ENCODE results near the gene FGF2. TPM values are rescaled to one million over a fixed set of nuclear protein-coding genes. Genes with fewer than 3 reads are reported as not detected.

Gene FGF2
- total RNA-seq, 2 donors from 2014 or later, result 12.5 to 18.5 TPM

DNA sequence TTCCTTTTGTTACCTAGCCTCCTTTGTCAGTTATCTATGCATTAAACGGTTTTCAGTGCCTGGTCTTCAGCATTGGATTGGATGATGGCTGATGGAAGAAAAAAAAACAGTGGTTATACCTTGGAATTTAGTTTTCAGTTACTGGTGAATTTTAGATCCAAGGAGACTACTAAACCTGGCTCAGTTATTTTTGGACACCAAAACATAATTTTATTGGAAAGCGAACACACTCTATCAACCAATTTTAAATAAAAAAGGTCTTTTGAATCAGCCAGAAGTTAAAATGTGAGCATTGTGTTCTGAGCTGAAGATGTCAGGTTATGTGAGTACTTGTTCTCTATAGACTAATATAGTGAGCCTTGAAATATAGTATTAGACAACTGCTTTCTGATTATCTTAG, 32.1 kb downstream of the FGF2 start:
- no peak for DNase-seq
- 83 to 85% methylated on average over 1 to 2 of the region's 2 CpGs for WGBS, 2 experiments (ENCODE audit: insufficient coverage in 1 of 2, insufficient read length in 1 of 2)
- Histone ChIP-seq H3K4me3 (ENCODE audit: low read length) (no peak overlapping the region), H3K27me3 (ENCODE audit: control insufficient read depth, insufficient read depth, low read length, poor library complexity, severe bottlenecking) (no peaks in the 10 kb centered on the region), H3K36me3 (ENCODE audit: control insufficient read depth, insufficient read depth, low read length) (no peaks in the 10 kb centered on the region), H3K27ac (ENCODE audit: low read depth, low read length) (no peak overlapping the region), H3K9me3 (ENCODE audit: control insufficient read depth, low read length) (no peaks in the 10 kb centered on the region), H3K4me1 (ENCODE audit: control insufficient read depth, insufficient read depth, low read length) (no peaks in the 10 kb centered on the region), H3K9ac (ENCODE audit: extremely low read depth, low read length, poor library complexity, severe bottlenecking) (no peak overlapping the region)
- Mint-ChIP-seq H3K4me1 (peaks cover 26% of the 10 kb centered on the region), H3K27me3 (ENCODE audit: insufficient read depth) (no peaks in the 10 kb centered on the region), H3K27ac (no peak overlapping the region), H3K4me3 (no peak overlapping the region), H3K36me3 (ENCODE audit: low read depth) (no peaks in the 10 kb centered on the region), H3K9me3 (no peaks in the 10 kb centered on the region)
- TF ChIP-seq, protein P1, sequence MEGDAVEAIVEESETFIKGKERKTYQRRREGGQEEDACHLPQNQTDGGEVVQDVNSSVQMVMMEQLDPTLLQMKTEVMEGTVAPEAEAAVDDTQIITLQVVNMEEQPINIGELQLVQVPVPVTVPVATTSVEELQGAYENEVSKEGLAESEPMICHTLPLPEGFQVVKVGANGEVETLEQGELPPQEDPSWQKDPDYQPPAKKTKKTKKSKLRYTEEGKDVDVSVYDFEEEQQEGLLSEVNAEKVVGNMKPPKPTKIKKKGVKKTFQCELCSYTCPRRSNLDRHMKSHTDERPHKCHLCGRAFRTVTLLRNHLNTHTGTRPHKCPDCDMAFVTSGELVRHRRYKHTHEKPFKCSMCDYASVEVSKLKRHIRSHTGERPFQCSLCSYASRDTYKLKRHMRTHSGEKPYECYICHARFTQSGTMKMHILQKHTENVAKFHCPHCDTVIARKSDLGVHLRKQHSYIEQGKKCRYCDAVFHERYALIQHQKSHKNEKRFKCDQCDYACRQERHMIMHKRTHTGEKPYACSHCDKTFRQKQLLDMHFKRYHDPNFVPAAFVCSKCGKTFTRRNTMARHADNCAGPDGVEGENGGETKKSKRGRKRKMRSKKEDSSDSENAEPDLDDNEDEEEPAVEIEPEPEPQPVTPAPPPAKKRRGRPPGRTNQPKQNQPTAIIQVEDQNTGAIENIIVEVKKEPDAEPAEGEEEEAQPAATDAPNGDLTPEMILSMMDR (conservative IDR thresholded peaks at IDR 0.05), result no peak

GRCh38 chr4:122861172-122861943, 34.7 kb downstream of the FGF2 start:
- Histone ChIP-seq H3K27ac (ENCODE audit: low read depth, low read length) (no peak overlapping the region), H3K9me3 (ENCODE audit: control insufficient read depth, low read length) (no peaks in the 10 kb centered on the region), H3K4me3 (ENCODE audit: low read length) (no peak overlapping the region), H3K27me3 (ENCODE audit: control insufficient read depth, insufficient read depth, low read length, poor library complexity, severe bottlenecking) (no peaks in the 10 kb centered on the region), H3K36me3 (ENCODE audit: control insufficient read depth, insufficient read depth, low read length) (no peaks in the 10 kb centered on the region), H3K9ac (ENCODE audit: extremely low read depth, low read length, poor library complexity, severe bottlenecking) (no peak overlapping the region), H3K4me1 (ENCODE audit: control insufficient read depth, insufficient read depth, low read length) (no peaks in the 10 kb centered on the region)
- Mint-ChIP-seq H3K9me3 (no peaks in the 10 kb centered on the region), H3K4me1 (peaks cover 7% of the 10 kb centered on the region), H3K27ac (no peak overlapping the region), H3K36me3 (ENCODE audit: low read depth) (no peaks in the 10 kb centered on the region), H3K4me3 (no peak overlapping the region), H3K27me3 (ENCODE audit: insufficient read depth) (no peaks in the 10 kb centered on the region)
- no peak for DNase-seq
- 85 to 86% methylated on average over 2 of the region's 2 CpGs for WGBS, 2 experiments (ENCODE audit: insufficient coverage in 1 of 2, insufficient read length in 1 of 2)
- TF ChIP-seq, protein P1 (conservative IDR thresholded peaks at IDR 0.05), result no peak

DNA sequence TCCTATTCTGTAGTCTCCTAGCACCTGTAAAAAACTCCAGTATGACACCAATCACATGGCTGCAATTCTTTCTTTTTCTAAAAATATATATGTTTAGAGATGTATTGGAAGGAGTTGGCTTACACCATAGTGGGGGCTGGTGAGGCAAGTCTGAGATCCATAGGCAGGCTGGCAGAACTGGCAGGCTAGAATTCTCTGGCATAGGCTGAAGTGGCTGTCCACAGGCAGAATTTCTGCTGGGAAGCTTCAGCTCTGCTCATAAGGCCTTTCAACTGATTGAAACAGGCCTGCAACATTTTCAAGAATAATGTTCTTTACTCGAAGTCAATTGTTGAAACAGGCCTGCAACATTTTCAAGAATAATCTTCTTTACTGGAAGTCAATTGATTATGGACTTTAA, 37.0 kb downstream of the FGF2 start:
- DNase-seq, result no peak
- H3K27me3 ChIP-seq (ENCODE audit: control insufficient read depth, insufficient read depth, low read length, poor library complexity, severe bottlenecking), result no peaks in the 10 kb centered on the region
- H3K9ac ChIP-seq (ENCODE audit: extremely low read depth, low read length, poor library complexity, severe bottlenecking), result no peak overlapping the region
- H3K36me3 ChIP-seq (ENCODE audit: control insufficient read depth, insufficient read depth, low read length), result no peaks in the 10 kb centered on the region
- Mint-ChIP-seq H3K4me1 (peaks cover 2% of the 10 kb centered on the region), H3K27ac (no peak overlapping the region), H3K4me3 (no peak overlapping the region), H3K27me3 (ENCODE audit: insufficient read depth) (no peaks in the 10 kb centered on the region), H3K9me3 (peaks cover 6% of the 10 kb centered on the region), H3K36me3 (ENCODE audit: low read depth) (no peaks in the 10 kb centered on the region)
- TF ChIP-seq, protein P1 (conservative IDR thresholded peaks at IDR 0.05), result no peak
- 72 to 80% methylated on average over 1 of the region's 1 CpG for WGBS, 2 experiments (ENCODE audit: insufficient coverage in 1 of 2, insufficient read length in 1 of 2)
- H3K9me3 ChIP-seq (ENCODE audit: control insufficient read depth, low read length), result no peaks in the 10 kb centered on the region
- no peaks in the 10 kb centered on the region for H3K4me1 ChIP-seq (ENCODE audit: control insufficient read depth, insufficient read depth, low read length)
- no peak overlapping the region for H3K4me3 ChIP-seq (ENCODE audit: low read length)
- H3K27ac ChIP-seq (ENCODE audit: low read depth, low read length), result no peak overlapping the region

Measured in endodermal cell (in vitro differentiated cells).